ENCODE results near the gene PSMD1. TPM values are rescaled to one million over a fixed set of nuclear protein-coding genes. Genes with fewer than 3 reads are reported as not detected.

PSMD1 gene
- total RNA-seq, 1 donor from 2014 or later: 99.9 TPM

DNA sequence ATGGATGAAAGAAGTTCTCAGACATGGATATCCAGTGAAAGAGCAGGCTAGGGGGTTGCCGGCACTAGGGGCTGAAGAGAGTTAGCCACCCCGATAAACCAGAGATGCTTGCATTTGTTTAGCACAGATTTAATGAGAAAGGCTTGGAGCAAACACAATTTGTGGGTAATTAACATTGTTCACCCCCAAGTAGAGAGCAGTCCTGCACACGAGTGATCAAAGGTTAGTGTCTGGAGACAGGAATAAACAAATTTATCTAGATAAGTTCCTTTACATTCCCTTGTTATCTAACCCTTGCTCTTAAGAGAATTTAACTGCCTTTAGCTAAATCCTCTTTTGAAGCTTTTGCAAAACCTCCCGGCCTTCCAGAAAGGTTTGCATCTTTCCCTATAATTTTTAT is 44.3 kb downstream of the PSMD1 start:
- ATAC-seq (ENCODE audit: low read depth) (no peak), DNase-seq (no peak)
- Mint-ChIP-seq H3K4me3 (no peak overlapping the region), H3K27me3 (no peaks in the 10 kb centered on the region), H3K9me3 (peaks cover 21% of the 10 kb centered on the region), H3K27ac (no peak overlapping the region), H3K4me1 (peaks cover 3% of the 10 kb centered on the region), H3K36me3 (ENCODE audit: low read depth) (peaks cover 60% of the 10 kb centered on the region)
- ChIA-PET CTCF (interaction anchor here (4.5 kb wide), 1 partner anchor 311 kb away, joined by 56 read pairs; no protein-coding TSS in a partner anchor), POLR2A (no interaction called here)
- intact Hi-C loops (cut with micrococcal nuclease): loop anchor here (10.0 kb wide), 1 partner anchor 194 kb away; no protein-coding TSS in a partner anchor
- no peak for TF ChIP-seq CTCF (IDR thresholded peaks at IDR 0.05)

DNA sequence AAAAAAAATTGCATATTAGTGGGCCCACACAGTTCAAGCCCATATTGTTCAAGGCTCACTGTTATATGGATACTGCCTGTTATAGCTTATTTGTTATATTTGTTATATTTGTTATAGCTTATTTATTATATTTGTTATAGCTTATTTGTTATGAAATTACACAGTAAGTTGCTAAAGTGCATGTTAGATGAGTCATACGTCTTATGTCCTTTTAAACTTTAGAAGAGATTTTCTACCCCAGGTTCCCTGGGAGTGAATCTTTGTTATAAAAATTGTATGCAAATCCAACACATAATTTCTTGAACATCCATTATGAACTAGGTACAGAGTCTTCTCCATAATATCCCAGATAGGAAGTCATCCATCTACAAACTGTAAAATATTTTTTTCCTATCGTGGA is 46.1 kb downstream of the PSMD1 start:
- ChIA-PET CTCF (interaction anchor here (1.3 to 4.5 kb wide), 5 partner anchors 125 to 350 kb away, joined by 4 to 56 read pairs (median 19); no protein-coding TSS in a partner anchor), POLR2A (interaction anchor here (0.9 kb wide), 1 partner anchor 349 kb away, joined by 8 read pairs; no protein-coding TSS in a partner anchor)
- no peak for DNase-seq
- Mint-ChIP-seq H3K27me3 (no peaks in the 10 kb centered on the region), H3K9me3 (peaks cover 19% of the 10 kb centered on the region), H3K4me1 (peaks cover 3% of the 10 kb centered on the region), H3K27ac (no peak overlapping the region), H3K36me3 (ENCODE audit: low read depth) (peaks cover 47% of the 10 kb centered on the region), H3K4me3 (no peak overlapping the region)
- ATAC-seq (ENCODE audit: low read depth): no peak
- TF ChIP-seq CTCF (IDR thresholded peaks at IDR 0.05): no peak
- intact Hi-C loops (cut with micrococcal nuclease): loop anchor here (10.0 kb wide), 1 partner anchor 192 kb away; no protein-coding TSS in a partner anchor

GRCh38 chr2:231104115-231104713 is 47.5 kb downstream of the PSMD1 start:
- H3K27me3 Mint-ChIP-seq: no peaks in the 10 kb centered on the region
- no peak for TF ChIP-seq CTCF (IDR thresholded peaks at IDR 0.05)
- peaks cover 3% of the 10 kb centered on the region for H3K4me1 Mint-ChIP-seq
- intact Hi-C loops (cut with micrococcal nuclease): loop anchor here (1.0 to 10.0 kb wide), 5 partner anchors 123 to 453 kb away; no protein-coding TSS in a partner anchor
- ChIA-PET CTCF (interaction anchor here (0.7 to 4.5 kb wide), 19 partner anchors 9 to 377 kb away, joined by 3 to 56 read pairs (median 5); partner anchors contain the start of gene ARMC9), POLR2A (interaction anchor here (1.4 to 1.6 kb wide), 3 partner anchors 348 to 379 kb away, joined by 3 to 6 read pairs (median 5); partner anchors contain the start of gene NCL)
- H3K27ac Mint-ChIP-seq: no peak overlapping the region
- peak; percentile 34 for DNase-seq
- no peak overlapping the region for H3K4me3 Mint-ChIP-seq
- peaks cover 44% of the 10 kb centered on the region for H3K36me3 Mint-ChIP-seq (ENCODE audit: low read depth)
- H3K9me3 Mint-ChIP-seq: peaks cover 8% of the 10 kb centered on the region
- peak; percentile 91 for ATAC-seq (ENCODE audit: low read depth)

DNA sequence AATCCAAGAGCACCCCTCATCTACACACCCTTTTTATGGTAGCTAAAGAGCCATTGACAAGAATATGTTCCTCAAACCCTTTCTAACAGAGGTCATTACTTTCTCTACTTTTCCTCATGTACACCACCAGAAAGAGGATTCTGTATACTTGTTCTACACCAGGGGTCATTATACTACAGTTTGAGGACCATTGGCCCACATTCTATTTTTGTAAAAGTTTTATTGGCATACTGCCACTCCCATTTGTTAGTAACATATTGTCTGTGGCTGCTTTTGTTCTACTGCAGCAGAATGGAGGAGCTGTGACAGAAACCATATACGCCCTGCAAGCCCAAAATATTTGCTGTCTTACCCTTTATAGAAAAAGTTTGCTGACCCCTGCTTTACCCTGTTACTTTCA is 53.9 kb downstream of the PSMD1 start:
- no peak overlapping the region for H3K27ac Mint-ChIP-seq
- no peaks in the 10 kb centered on the region for H3K4me1 Mint-ChIP-seq
- POLR2A ChIA-PET: interaction anchor here (0.6 kb wide), 1 partner anchor 1341 kb away, joined by 3 read pairs; no protein-coding TSS in a partner anchor

More for the DNA sequence above, 53.9 kb downstream of the PSMD1 start:
- CTCF ChIA-PET: no interaction called here
- peaks cover 62% of the 10 kb centered on the region for H3K36me3 Mint-ChIP-seq (ENCODE audit: low read depth)
- DNase-seq (no peak), ATAC-seq (ENCODE audit: low read depth) (no peak)
- intact Hi-C loops (cut with micrococcal nuclease): no loop called here
- no peaks in the 10 kb centered on the region for H3K27me3 Mint-ChIP-seq
- H3K9me3 Mint-ChIP-seq: no peaks in the 10 kb centered on the region
- H3K4me3 Mint-ChIP-seq: no peak overlapping the region
- TF ChIP-seq CTCF (IDR thresholded peaks at IDR 0.05): no peak
